GM19025 (cell line): ENCODE results near the gene CRACR2A.

Source experiments
- ATAC-seq: cut with Tn5 transposase; IDR thresholded peaks from one replicate; pipeline ENCODE4 v1.9.1; 2021; ENCODE audit warnings: mild to moderate bottlenecking, low read depth, moderate library complexity; ENCODE audit not compliant: unreplicated experiment

Gene CRACR2A

GRCh38 chr12:3685830-3686229 lies 67.1 kb downstream of the CRACR2A start:
- no peak for ATAC-seq

- no peak for ATAC-seq
Observed at GRCh38 chr12:3684449-3685051, 68.4 kb downstream of the CRACR2A start.

- ATAC-seq, result no peak
Observed at GRCh38 chr12:3683670-3684069, 69.2 kb downstream of the CRACR2A start.

GRCh38 chr12:3681595-3682061 lies 71.3 kb downstream of the CRACR2A start:
- ATAC-seq, result no peak

- no peak for ATAC-seq
Observed at GRCh38 chr12:3680919-3681594, 71.9 kb downstream of the CRACR2A start.

GRCh38 chr12:3679831-3680230 lies 73.1 kb downstream of the CRACR2A start:
- ATAC-seq, result no peak

GRCh38 chr12:3677609-3678008 lies 75.3 kb downstream of the CRACR2A start:
- ATAC-seq, result no peak

GRCh38 chr12:3673981-3674708 lies 78.8 kb downstream of the CRACR2A start:
- ATAC-seq, result no peak

GRCh38 chr12:3672113-3672509 lies 80.8 kb downstream of the CRACR2A start:
- ATAC-seq, result no peak

- ATAC-seq, result no peak
Observed at GRCh38 chr12:3671330-3672112, 81.4 kb downstream of the CRACR2A start.

GRCh38 chr12:3670083-3670620 lies 82.8 kb downstream of the CRACR2A start:
- no peak for ATAC-seq

- no peak for ATAC-seq
Observed at GRCh38 chr12:3669594-3669993, 83.3 kb downstream of the CRACR2A start.

GRCh38 chr12:3668479-3669165 lies 84.3 kb downstream of the CRACR2A start:
- ATAC-seq, result no peak

- ATAC-seq, result no peak
Observed at GRCh38 chr12:3667485-3667884, 85.4 kb downstream of the CRACR2A start.

- ATAC-seq, result no peak
Observed at GRCh38 chr12:3666441-3666840, 86.5 kb downstream of the CRACR2A start.

- no peak for ATAC-seq
Observed at GRCh38 chr12:3662521-3662921, 90.4 kb downstream of the CRACR2A start.

GRCh38 chr12:3661028-3661427 lies 91.9 kb downstream of the CRACR2A start:
- ATAC-seq, result no peak

- ATAC-seq, result no peak
Observed at GRCh38 chr12:3658327-3659163, 94.4 kb downstream of the CRACR2A start.

GRCh38 chr12:3656946-3657622 lies 95.8 kb downstream of the CRACR2A start:
- ATAC-seq, result no peak
